BJ (cell line): ENCODE data around the gene ZBTB9. TPM values are rescaled to one million over a fixed set of nuclear protein-coding genes. Genes with fewer than 3 reads are reported as not detected.

Experiments used
- CTCF ChIA-PET: fragments of 350-600 bp; formaldehyde crosslinking; extraction: SDS; loops from one replicate; lab custom pipeline; 2021; ENCODE audit warnings: antibody characterized with exemption, inconsistent platforms; lab: Yijun Ruan, JAX
- POLR2A ChIA-PET: fragments of 300-600 bp; sonication (Branson Sonifier 250); formaldehyde crosslinking; extraction: SDS; loops from one replicate; lab custom pipeline; 2021; ENCODE audit warnings: antibody characterized with exemption; lab: Charles Lee
- DNase-seq: peaks from one replicate; pipeline ENCODE4 v3.0.0-alpha.2; 2011; ENCODE audit warnings: low read depth
- H3K27me3 ChIP-seq: 2 replicates; pipeline ENCODE4 v1.6.0; 2011; ENCODE audit warnings: low read length; ENCODE audit not compliant: control insufficient read depth, insufficient read depth
- H3K36me3 ChIP-seq: 2 replicates; pipeline ENCODE4 v1.5.1; 2011; ENCODE audit warnings: low read length; ENCODE audit not compliant: control insufficient read depth, insufficient read depth
- H3K4me3 ChIP-seq: 2 replicates; pipeline ENCODE4 v1.5.1; 2011; ENCODE audit warnings: low read depth, mild to moderate bottlenecking, control low read depth, low read length
- polyA plus RNA-seq: library from polyadenylated mRNA; depleted of rRNA; stranded (reverse); fragments of >200 nt; gene quantifications from 2 replicates; pipeline ENCODE4 v1.2.3, GENCODE V29; 2011
- TF ChIP-seq, protein P1 (sequence below): IDR thresholded peaks from 2 replicates; pipeline ENCODE4 v1.5.1; 2011; ENCODE audit warnings: low read depth, mild to moderate bottlenecking, control low read depth, inconsistent platforms, low read length, moderate library complexity; ENCODE audit not compliant: insufficient read depth

ZBTB9 gene
- polyA plus RNA-seq, 1 experiment, result 5.7 TPM

DNA sequence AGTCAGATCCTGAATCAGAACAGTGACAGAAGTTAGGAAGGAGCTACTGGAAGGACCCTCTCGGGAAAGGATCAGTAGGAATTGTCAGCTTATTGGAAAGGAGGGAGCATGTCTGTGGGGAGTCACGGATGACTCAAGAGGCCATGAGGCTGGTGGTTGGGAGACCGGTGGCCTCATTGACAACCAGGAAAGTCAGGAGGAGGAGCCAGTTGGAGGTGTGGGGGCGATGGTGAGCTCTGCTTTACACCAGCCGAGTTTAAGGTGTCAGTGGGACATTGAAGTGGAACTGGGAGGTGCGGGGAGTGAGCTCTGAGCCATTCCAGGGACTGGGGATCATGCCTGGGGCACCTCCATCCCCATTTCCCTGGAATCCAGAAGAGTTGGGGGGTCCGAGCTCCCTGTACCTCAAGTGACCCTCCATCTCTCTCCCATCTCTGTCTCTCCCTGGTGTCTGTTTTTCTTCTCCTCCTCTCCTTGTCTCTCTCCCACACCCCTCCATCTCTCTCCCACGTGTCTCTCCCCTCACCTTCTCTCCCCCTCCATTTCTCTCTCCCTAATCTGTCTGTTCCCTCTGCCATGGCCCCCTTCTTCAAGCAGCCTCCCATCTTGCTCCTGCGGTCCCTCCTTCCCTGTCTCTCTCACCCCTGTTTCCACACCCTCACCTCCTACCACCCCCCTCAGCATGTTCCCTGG is 14.3 kb upstream of the ZBTB9 start:
- POLR2A ChIA-PET, result interaction anchor here (0.7 kb wide), 1 partner anchor 140 kb away, joined by 4 read pairs; the partner anchor contains the start of gene BAK1
- CTCF ChIA-PET, result no interaction called here
- peaks cover 50% of the 10 kb centered on the region for H3K36me3 ChIP-seq
- TF ChIP-seq, protein P1, sequence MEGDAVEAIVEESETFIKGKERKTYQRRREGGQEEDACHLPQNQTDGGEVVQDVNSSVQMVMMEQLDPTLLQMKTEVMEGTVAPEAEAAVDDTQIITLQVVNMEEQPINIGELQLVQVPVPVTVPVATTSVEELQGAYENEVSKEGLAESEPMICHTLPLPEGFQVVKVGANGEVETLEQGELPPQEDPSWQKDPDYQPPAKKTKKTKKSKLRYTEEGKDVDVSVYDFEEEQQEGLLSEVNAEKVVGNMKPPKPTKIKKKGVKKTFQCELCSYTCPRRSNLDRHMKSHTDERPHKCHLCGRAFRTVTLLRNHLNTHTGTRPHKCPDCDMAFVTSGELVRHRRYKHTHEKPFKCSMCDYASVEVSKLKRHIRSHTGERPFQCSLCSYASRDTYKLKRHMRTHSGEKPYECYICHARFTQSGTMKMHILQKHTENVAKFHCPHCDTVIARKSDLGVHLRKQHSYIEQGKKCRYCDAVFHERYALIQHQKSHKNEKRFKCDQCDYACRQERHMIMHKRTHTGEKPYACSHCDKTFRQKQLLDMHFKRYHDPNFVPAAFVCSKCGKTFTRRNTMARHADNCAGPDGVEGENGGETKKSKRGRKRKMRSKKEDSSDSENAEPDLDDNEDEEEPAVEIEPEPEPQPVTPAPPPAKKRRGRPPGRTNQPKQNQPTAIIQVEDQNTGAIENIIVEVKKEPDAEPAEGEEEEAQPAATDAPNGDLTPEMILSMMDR, result no peak
- DNase-seq, result no peak
- H3K27me3 ChIP-seq, result no peaks in the 10 kb centered on the region
- H3K4me3 ChIP-seq, result no peak overlapping the region

- ChIA-PET POLR2A (no interaction called here), CTCF (interaction anchor here (0.9 kb wide), 2 partner anchors 36 to 50 kb away, joined by 3 read pairs; no protein-coding TSS in a partner anchor)
- Histone ChIP-seq H3K27me3 (no peaks in the 10 kb centered on the region), H3K4me3 (no peak overlapping the region), H3K36me3 (peaks cover 44% of the 10 kb centered on the region)
- TF ChIP-seq, protein P1, result no peak
- DNase-seq, result no peak
These were observed 13.6 kb upstream of the ZBTB9 start for GRCh38 chr6:33440649-33441309.

DNA sequence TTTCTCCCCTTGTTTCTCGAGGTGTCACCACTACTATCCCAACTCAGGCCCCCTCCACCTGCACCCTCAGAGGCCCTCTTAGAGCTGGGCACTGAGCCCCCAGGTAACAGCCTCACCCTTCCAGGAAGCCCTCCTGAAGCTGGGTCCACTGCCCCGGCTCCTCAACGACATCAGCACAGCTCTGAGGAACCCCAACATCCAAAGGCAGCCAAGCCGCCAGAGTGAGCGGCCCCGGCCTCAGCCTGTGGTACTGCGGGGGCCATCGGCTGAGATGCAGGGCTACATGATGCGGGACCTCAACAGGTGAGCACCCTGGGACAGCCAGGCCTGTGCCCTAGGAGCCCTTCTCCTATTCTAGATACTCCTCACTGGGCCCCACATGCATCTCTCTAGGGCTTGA is 12.9 kb upstream of the ZBTB9 start:
- no peaks in the 10 kb centered on the region for H3K27me3 ChIP-seq
- TF ChIP-seq, protein P1, result no peak
- H3K4me3 ChIP-seq, result no peak overlapping the region
- CTCF ChIA-PET, result interaction anchor here (0.9 to 1.5 kb wide), 3 partner anchors 9 to 51 kb away, joined by 3 read pairs; no protein-coding TSS in a partner anchor
- DNase-seq, result no peak
- POLR2A ChIA-PET, result no interaction called here
- peaks cover 48% of the 10 kb centered on the region for H3K36me3 ChIP-seq

DNA sequence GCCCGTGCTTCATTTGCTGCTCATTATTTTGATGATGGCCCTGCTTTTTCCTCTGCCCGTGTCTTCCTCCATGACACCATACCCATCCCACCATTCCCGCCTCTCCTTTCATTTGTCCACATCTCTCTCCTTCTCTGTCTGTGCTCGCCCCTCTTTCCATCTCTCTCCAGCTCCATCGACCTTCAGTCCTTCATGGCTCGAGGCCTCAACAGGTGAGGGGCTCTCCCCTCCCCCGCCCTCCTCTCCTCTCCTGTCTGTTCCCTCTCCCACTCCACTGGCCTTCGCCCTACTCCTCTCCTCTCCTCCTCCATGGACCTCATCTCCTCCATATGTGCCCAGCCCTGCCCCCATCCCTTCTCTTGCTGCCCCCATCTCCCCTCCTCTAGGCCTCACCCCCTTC is 12.1 kb upstream of the ZBTB9 start:
- H3K36me3 ChIP-seq, result peaks cover 51% of the 10 kb centered on the region
- TF ChIP-seq, protein P1, result no peak
- no peak for DNase-seq
- ChIA-PET CTCF (interaction anchor here (1.5 kb wide), 1 partner anchor 10 kb away, joined by 3 read pairs; no protein-coding TSS in a partner anchor), POLR2A (no interaction called here)
- no peak overlapping the region for H3K4me3 ChIP-seq
- no peaks in the 10 kb centered on the region for H3K27me3 ChIP-seq

- CTCF ChIA-PET, result no interaction called here
- H3K4me3 ChIP-seq, result no peak overlapping the region
- POLR2A ChIA-PET, result no interaction called here
- TF ChIP-seq, protein P1, result no peak
- peaks cover 50% of the 10 kb centered on the region for H3K36me3 ChIP-seq
- H3K27me3 ChIP-seq, result no peaks in the 10 kb centered on the region
- no peak for DNase-seq
These were observed 11.4 kb upstream of the ZBTB9 start for GRCh38 chr6:33443025-33443424.
